ENCODE results near the gene CFAP74. TPM values are rescaled to one million over a fixed set of nuclear protein-coding genes. Genes with fewer than 3 reads are reported as not detected.

Gene CFAP74
- total RNA-seq, 1 donor from 2014 or later: not detected

DNA sequence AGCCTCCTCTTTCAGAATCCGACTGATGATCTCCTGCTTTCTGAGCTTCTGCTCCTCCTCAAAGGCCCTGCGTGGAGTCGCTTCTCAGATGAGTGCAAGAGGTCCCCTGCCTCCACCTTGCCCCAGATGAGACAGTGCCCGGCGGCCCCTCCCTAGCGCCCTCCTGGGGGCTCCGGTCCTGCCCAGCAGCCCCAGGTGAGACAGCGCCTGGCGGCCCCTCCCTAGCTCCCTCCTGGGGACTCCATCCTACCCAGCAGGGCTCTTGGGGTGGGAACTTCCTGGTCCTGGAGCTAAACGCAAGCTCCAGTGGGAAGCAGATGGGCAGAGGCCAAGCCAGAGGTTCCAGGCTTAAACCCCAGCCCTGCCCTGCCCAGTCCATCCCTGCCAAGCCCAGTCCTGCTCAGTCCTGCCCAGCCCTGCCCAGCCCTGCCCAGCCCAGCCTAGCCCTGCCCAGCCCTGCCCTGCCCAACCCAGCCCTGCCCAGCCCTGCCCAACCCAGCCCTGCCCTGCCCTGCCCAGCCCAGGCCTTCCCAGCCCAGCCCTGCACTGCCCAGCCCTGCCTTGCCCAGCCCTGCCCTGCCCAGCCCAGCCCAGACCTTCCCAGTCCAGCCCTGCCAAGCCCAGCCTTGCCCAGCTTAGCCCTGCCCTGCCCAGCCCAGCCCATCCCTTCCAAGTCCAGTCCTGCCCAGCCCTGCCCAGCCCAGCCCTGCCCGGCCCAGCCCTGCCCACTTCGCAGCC, 34.6 kb downstream of the CFAP74 start:
- no peak overlapping the region for H3K4me3 ChIP-seq (ENCODE audit: low read depth, low read length)
- DNase-seq (ENCODE audit: low read depth): no peak
- TF ChIP-seq CTCF (conservative IDR thresholded peaks at IDR 0.05; ENCODE audit: low read depth, low read length): no peak

- no peak for DNase-seq (ENCODE audit: low read depth)
- H3K4me3 ChIP-seq (ENCODE audit: low read depth, low read length): no peak overlapping the region
- TF ChIP-seq CTCF (conservative IDR thresholded peaks at IDR 0.05; ENCODE audit: low read depth, low read length): no peak
Measured at GRCh38 chr1:1967879-1968278, 35.7 kb downstream of the CFAP74 start.

DNA sequence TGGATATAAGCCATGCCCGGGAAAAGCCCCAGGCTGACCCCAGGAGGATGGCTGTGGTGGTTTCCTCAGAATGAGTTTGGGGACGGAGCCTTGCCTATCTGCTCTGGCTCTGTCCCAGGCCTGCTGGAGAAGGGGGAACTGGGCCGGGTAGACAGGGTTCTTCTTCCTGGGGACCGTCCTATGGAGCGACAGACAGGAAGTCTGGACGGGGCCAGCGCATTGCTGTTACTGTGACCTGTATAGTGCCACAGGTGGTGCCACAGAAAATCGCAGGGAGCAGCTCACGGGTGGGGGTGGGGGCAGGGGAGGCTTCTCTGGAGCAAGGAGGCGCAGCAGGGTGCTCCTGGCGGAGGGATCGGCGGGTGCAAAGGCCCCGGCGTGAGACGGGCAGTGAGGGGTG, 36.4 kb downstream of the CFAP74 start:
- no peak for DNase-seq (ENCODE audit: low read depth)
- no peak for TF ChIP-seq CTCF (conservative IDR thresholded peaks at IDR 0.05; ENCODE audit: low read depth, low read length)
- no peak overlapping the region for H3K4me3 ChIP-seq (ENCODE audit: low read depth, low read length)

DNA sequence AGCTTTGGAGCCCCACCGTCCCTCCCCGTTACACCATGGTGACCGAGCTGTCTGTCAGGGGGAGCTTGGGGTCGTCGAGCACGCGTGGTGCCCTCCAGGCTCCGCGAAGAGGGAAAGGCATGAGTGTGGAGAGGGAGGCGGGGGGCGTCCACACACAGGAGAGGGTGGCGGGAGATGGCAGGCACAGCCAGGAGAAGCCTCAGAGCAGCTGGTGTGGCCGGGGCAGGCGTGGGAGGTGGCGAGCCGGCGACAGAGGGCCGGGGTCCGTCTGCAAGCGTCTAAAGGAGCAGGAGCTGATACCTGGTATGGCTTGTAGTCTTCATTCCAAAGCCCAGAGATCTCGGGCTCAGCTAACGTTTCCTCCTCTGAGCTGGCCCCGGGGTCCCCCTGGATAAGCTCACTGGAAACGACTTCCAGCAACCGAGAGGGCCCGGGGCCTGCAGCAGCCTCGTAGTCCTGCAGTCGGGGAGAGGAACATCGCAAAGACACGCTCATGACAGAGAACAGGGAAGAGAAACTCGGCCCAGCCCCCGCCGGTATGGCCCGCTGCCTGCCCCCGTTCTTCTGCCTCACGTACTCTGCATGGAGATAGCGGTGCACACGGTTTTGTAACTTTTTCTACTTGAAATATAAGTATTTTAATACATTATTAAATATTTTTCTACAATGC, 37.4 kb downstream of the CFAP74 start:
- no peak for DNase-seq (ENCODE audit: low read depth)
- H3K4me3 ChIP-seq (ENCODE audit: low read depth, low read length): no peak overlapping the region
- TF ChIP-seq CTCF (conservative IDR thresholded peaks at IDR 0.05; ENCODE audit: low read depth, low read length): no peak

- H3K4me3 ChIP-seq (ENCODE audit: low read depth, low read length): no peak overlapping the region
- TF ChIP-seq CTCF (conservative IDR thresholded peaks at IDR 0.05; ENCODE audit: low read depth, low read length): no peak
- DNase-seq (ENCODE audit: low read depth): no peak
Measured at GRCh38 chr1:1965546-1965945, 38.0 kb downstream of the CFAP74 start.

DNA sequence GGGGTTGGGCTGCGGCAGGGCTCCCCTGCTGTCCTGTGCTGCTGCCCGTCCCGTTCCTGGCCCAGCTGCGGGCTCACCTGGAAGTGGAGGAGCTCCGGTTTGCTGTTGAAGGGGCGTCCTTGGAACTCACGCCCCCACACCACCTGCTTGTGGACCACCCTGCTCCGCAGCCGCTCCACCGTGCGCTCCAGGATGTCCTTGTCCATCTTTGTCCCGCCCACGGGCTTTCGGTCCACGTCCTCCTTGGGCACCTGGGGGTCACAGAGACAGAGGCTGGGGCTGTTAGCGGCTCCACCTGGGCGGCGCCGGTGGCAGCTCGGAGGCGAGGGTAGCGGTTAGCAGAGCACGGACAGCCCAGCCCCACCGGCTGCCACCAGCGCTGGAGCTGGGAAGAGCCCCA, 38.8 kb downstream of the CFAP74 start:
- H3K4me3 ChIP-seq (ENCODE audit: low read depth, low read length): no peak overlapping the region
- TF ChIP-seq CTCF (conservative IDR thresholded peaks at IDR 0.05; ENCODE audit: low read depth, low read length): no peak
- no peak for DNase-seq (ENCODE audit: low read depth)

DNA sequence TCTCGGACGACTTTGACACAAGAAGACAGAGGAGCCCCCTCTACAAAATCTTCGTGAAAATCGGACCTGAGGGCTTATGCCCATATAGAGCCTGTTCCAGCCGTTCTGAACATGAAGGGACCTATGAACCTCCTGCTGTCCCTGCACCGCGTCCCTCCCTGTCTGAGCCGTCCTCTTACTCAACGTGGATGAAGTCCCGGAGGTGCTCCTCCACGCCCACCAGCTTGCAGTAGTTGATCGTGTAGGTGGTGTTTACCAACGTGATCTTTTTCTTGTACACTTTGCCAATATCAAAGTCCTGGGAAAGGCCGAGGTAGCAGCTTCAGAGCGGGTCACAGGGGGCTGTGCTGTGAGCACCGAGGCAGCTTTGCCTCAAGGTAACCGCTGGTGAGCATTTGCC, 40.0 kb downstream of the CFAP74 start:
- no peak for DNase-seq (ENCODE audit: low read depth)
- H3K4me3 ChIP-seq (ENCODE audit: low read depth, low read length): no peak overlapping the region
- no peak for TF ChIP-seq CTCF (conservative IDR thresholded peaks at IDR 0.05; ENCODE audit: low read depth, low read length)

All from epithelial cell of proximal tubule (primary cell).